ENCODE results near the gene AKR1C8.

AKR1C8 gene

GRCh38 chr10:5106553-5106952 lies 78.4 kb downstream of the AKR1C8 start:
- no peak for DNase-seq

GRCh38 chr10:5105626-5106025 lies 79.3 kb downstream of the AKR1C8 start:
- no peak for DNase-seq
